GM19240 (cell line): Measurements from ENCODE around the gene MIER2.

Source experiments
- DNase-seq: peaks from one replicate; pipeline ENCODE4 v3.0.0; 2011; ENCODE audit warnings: low spot score; ENCODE audit not compliant: insufficient read length

Gene MIER2

DNA sequence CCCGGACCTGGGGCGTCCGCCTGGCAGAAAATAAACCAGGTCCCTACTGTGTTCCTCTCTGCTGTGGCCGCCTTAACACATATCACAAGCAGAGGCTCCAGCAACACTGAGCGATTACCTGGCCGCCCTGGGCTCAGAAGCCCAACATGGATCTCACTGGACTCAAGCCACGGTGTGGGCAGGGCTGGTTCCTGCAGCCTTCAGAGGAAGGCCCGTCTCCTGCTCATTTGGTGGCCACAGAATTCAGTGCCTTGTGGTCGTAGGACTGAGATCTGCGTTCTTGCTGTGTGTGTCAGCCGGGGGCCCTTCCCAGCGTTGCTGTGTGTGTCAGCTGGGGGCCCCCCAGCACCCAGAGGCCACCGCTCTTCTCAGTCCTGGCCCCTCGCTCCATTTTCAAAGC lies 34.1 kb upstream of the MIER2 start:
- no peak for DNase-seq

DNA sequence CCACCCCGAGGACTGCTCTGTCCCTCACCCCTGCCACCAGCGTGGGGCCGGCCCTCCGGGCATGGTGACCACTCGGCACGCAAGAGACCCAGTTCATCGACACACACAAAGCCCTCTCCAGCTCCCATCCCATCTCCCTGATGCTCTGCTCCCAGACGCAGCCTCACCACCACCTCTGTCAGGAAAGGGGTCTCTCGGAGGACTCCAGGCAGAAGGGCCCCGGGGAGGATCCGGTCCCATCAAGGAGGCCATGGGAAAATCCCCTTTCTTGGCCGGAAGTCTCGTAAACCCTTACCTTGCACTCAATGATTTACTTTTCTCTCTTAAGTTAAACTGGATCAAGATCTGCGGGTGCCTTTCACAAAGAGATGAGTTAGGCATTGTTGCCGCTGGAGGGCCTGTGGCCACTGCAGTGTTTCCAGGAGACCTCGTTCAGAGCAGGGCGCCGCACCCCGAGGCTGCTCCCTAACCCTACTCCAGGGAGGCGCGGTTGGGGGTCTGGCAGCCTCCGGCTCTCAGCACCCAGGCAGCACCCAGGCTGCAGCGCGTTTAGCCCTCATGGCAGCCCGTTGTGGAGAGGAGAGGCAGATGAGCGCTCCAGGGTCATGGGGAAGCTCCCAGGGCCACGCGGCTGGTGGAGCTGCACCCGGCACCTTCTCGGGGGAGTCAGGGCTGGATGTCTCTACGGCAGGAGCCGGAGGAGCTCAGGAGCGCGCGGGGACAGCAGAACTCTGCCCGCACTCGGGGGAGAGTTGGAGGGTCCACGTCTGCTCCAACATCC lies 33.4 kb upstream of the MIER2 start:
- DNase-seq, result no peak

DNA sequence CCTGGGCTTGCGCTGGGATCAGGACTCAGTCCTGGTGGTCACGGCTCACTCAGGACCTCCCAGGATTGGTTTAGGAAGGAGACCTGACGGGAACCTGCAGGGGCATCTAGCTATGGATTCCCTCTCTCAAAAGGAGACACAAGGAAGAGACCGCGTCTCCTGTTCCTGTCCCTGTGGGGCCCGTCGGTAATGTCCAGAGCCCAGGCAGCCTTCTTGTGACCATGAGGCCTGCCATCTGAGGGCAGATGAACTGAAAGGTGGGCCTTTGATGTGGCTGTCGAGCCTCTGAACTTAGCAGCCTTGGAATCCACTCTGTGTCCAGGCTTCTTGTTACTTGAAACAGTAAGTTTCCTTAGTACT lies 31.5 kb upstream of the MIER2 start:
- DNase-seq, result no peak

DNA sequence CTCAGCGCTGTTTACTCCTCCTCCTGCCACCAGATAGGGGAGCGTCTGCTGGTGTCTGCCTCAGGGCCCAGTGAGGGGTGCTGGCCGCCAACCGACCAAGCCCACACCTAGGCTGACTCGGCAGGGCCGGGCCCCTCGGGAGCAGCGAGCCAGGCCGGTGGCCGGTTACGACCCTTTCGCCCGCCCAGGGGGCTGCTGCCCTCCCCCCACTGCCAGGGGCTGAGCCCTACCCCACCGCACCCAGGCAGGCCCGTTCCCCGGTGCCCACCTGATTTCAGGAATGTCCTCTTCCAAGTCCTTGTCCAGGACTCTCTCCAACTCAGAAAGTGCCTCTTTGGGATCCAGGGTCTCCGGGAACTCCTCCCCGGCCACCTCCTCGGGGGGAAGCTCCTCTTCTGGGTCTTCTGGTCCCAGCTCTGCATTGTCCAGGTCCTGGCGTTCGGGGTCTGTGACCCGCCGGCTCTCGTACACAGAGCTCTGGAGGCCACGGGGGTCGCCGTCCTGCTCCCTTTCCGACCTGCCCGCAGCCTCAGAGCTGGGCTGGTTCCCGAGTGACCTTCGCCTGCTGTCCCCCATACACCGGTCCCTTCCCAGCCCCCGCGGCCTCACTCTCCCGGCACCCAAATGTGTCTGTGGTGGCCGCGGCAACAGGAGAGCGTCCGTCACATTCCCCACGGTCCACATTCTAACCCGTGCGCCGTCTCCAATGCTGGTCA lies 31.0 kb upstream of the MIER2 start:
- no peak for DNase-seq

DNA sequence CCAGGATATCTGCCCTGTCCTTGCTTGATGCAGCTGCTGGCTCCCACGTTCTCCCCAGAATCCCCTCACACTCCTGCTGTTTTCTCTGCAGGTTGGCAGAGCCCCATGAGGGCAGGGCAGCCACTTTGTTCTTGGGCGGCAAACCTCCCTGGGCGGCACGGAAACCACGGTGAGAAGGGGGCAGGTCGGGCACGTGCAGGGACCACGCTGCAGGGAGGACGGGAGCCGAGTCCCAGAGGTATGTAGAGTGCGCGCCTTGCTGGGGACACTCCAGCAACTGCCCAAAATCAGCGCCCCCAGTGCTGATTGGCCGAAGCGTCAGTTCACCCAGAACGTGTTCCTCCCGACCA lies 30.3 kb upstream of the MIER2 start:
- no peak for DNase-seq

DNA sequence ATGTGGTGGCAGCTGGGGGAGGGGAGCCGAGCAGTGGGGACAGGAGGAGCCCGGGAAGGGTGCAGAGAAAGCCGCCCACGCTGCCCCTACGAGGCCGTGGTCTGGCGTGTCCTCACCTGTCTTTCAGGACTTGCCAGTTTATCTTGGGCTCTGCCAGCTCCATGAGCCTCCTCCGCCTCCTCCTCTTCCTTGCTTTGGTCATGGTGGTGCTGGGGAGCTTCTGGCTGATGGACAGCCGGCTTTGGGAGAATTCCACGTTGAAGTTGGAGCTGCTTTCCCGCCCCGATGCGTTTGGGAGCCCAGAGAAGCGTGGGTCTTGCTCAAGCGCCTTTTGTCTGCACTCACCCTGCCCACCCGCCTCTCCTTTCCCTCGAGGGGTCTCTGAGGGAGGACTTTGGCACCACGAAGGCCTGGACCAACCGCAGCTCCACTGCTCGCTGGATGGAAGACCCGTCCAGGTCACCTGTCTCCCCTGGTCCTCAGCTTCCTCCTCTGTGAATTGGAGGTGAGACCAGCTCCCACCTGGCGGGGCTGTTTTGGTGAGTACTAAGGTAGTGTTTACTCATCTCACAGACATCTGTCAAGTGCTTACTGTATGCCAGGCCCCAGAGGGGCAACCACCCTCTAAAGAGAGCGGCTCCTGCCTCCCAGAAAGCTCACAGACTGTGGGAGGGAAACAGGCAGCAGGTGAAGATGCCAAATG lies 29.7 kb upstream of the MIER2 start:
- DNase-seq, result no peak

DNA sequence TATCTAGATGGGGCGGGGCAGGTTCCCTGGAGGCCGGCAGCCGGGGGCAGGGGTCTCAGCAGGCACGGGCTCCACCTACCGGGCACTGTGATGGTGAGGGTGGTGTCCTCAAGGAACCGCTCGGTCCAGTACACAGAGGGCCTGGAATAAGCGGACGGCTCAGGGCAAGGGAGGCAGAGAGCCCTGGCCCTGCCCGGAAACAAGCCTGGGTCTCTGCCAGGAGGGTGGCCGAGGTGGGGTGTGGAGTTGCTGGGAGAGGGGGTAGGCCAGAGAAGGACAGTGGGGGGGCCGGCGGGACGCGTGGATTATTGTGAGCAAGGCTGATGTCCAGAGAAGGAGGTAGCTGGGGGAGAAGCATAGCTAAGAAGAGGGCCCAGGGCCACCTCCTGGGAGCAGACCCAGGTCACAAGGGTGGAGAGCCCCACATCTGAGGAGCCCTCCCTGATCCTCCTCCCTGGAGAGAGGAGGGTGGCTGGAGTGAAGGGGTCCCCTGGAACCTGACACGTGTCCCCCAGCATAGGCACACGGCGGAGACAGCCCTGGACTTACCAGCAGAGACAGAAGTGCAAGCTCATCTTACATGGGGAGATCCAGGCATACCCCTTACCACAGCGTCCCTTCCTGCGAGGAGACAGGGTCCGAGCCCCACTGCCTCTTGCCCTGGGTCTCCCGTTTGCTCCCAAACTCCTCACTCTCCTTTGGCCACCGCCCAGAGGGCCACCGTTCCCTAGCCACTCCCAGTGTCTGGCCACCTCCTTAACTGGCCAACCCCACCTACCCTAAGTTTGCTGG lies 29.0 kb upstream of the MIER2 start:
- DNase-seq, result no peak

DNA sequence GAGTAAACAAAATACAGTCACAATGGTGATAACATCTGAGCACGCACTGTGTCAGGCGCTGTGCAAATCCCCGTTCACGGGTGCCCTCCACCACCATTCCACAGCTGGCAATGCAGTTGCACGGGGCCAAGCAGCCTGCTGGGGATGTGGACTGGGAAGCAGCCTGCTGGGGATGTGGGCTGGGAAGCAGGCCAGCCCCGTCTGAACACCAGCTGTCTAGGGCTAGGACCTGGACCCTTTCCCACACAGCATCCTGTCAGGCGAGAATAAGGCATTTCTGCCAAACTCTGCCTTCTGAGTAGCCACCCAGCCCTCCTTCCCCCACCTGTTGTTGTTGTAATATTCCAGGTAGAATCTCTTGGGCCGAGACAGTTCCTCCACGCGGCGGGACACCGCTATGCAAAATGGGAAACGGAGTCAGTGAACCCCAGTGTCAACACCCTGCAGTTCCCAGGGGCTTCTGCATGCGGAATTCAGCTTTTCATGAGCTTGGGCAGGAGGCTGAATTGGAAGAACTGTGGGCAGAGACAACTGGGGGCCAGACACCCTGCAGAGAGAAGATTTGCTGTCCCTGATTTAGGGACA lies 27.8 kb upstream of the MIER2 start:
- no peak for DNase-seq

DNA sequence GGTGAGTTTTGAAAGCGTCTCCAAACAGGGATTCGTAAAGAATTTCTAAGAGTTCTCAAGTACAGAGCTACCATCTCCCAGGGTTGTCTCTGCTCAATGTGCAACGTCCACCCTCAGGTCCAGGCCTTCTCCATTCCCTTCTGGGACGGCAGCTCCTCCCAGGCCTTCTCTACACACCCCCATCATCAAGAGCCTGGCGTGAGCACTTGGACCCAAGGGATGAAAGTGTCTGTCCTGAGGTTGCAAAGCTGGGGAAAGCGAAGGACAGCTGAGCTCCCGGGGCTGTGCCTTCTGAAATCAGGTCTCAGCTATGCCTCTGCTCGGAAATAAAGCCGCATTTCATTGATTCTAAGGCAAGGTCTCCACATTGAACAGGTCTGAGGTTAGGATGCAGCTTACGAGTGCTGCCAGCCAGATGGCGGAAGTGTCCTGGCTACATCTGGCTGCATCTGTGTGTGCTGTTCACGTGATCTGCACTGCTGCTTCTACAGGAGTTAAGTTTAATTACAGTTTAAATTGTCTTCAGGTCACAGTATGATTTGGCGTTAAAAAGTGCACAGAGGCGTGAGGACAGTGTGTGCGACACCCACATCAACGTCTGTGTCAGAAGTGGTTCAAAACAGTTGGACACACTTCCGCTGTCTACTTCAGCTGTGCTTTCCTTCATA lies 27.0 kb upstream of the MIER2 start:
- DNase-seq, result no peak

DNA sequence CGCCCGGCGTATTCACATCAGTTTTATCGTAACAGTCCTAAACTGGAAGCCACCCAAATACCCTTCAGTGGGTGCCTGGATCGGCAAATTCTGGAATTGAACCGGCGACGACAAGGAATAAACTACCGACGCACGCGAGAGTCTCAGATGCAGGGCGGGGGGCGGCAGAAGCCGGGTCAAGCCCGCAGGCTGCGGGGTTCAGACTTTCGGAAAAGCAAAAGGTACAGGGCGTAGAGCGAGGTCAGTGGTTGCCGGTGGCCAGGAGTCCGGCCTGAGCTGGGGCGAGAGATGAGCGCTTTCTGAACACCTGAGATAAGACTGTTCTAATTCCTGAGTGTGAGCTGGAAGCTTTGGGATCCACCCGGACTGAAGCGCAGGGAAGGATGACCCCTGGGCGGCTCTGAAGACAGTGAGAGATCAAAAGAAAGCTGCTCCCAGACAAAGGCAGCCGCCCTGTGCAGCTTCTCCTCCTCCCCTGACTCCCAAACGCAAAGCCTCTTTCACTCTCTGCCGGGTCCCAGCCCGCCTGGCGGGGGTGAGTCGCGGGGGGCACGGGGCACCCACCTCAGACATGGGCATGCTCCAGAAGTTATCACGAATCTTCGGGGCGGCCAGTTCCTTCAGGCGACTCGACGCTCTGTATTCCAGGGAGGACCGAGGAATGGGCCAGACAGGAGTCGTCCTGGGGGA lies 26.2 kb upstream of the MIER2 start:
- no peak for DNase-seq

DNA sequence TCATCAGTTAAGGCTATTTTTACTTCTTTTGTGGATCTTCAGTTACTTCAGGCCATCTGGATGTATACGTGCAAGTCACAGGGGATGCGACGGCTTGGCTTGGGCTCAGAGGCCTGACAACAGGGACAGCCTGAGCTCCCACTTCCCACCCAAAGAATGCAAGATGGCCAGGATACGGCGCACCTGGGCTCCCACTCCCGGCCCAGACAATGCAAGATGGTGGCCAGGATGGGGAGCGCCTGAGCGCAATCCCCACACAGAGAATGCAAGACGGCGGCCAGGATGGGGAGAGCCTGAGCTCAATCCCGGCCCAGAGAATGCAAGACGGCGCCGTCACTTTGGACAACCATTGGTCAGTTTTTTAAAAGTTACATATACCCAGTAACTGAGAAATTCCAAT lies 25.3 kb upstream of the MIER2 start:
- DNase-seq, result no peak

DNA sequence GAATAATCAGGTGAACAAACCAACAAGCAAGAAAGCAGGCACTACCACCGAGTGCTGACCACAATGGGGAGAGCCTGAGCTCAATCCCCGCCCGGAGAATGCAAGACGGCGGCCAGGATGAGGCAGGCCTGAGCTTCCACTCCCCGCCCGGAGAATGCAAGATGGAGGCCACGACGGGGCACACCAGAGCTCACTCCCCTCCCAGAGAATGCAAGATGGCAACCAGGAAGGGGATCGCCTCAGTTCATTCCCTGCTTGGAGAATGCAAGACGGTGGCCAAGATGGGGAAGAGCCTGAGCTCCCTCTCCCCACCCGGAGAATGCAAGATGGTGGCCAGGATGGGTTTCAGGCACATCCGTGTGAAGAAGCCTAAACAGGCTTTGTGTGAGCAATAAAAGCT lies 24.7 kb upstream of the MIER2 start:
- no peak for DNase-seq

DNA sequence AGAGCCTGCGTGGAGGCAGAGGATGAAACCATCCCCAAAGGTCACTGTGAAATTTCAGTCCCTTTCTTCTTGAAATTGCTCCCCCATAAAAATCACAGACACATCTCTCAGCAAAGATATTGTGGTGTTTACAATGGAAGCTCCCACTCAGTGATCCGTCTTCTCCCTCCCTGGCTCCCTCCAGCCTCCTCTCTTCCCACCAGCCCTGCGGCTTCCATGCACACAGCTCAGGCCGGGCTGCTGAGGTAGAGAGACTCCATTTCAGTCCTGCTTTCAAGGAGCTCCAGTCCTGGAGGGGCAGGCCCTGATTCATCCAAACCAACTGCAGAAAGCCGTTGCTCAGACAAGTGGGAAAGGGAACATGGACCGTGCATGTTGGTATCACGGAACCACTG lies 24.0 kb upstream of the MIER2 start:
- no peak for DNase-seq

DNA sequence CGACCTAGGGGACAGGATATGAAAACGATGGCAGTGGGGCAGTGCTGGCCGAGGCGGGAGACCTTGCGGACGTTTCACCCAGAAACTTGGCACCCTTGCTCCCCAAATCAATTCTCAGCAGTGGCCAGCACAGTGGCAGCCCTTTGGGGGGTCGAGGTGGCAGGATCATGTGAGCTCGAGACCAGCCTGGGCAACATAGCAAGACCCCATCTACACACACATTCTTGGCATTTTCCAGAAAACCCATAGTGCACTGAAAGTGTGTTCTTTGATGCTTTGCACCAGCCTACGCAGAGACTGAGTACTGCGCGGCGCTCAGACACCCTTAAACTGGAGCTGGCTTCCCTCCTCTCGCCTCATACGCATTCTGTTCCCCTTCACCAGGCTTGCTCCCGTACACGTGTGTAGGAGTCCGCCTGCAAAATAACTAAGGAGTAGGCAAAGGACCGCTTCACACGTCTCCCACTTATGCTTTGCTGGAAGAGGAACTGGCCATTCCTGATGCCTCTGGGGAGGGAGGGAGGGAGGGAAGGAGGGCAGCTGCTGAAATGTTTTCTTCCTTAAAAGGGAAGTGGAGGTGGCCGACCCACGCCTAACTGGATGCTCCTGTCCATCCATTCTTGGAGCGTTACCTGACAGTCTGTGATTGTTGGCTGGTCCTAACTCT lies 23.5 kb upstream of the MIER2 start:
- DNase-seq, result no peak

DNA sequence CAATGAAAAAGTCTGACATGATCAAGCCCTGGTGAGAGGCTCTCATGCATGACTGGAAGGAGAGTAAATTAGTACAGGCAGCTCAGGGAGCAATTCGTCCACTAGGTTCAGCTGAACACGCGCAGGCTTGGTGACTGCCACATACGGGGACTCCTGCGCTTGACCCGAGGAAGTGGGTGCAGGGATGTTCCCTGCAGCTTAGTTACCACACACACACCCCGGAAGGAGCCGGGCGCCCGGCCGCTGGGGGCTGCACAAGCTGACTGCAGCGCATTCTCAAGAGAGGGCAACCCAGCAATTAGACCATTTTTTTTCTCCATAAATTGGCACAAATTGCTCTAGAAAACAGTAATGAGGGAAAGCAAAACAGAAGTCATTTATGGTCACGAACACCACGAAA lies 23.0 kb upstream of the MIER2 start:
- no peak for DNase-seq

DNA sequence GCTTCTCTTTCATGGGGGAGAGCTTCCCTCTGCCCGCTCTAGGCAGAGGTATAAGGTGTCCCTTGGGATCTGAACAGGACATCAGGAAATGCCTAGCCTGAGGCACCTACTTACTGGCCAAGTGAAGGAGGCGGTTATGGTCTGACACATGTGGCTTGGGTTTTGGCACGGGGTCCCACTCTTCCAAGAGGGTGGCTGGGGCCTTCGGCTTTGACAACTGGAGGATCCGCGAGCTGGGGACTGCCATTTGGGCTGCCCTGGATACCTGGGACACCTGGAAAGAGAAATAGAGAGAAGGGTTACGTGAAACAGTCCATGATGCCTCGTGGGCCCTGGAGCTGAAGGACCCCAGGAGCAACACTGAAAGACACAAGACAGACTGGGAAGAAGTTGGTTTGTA lies 22.4 kb upstream of the MIER2 start:
- no peak for DNase-seq

DNA sequence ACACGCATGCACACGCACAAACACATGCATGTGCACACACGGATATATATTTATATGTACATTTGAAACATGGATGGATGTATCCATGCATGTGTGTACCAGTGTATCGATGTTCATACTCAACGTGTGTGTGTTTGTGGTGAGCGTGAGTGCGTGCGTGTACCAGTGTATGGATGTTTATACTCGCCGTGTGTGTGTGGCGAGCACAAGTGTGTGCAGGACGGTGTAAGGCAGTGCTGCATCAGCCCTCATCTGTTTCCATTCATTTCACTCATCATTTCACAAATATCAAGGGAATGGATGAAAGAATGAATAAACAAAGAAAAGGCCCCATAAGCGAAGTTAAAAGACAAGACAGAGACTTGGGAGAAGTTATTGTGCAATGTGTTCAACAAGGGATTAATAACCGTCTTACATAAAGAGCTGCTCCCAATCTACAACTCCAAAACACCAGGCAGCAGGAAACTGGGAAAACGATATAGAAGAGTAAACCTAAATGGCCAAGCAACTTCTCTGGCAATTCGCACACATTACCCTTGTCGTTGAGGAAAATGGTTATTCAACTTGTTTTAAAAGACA lies 21.7 kb upstream of the MIER2 start:
- no peak for DNase-seq

DNA sequence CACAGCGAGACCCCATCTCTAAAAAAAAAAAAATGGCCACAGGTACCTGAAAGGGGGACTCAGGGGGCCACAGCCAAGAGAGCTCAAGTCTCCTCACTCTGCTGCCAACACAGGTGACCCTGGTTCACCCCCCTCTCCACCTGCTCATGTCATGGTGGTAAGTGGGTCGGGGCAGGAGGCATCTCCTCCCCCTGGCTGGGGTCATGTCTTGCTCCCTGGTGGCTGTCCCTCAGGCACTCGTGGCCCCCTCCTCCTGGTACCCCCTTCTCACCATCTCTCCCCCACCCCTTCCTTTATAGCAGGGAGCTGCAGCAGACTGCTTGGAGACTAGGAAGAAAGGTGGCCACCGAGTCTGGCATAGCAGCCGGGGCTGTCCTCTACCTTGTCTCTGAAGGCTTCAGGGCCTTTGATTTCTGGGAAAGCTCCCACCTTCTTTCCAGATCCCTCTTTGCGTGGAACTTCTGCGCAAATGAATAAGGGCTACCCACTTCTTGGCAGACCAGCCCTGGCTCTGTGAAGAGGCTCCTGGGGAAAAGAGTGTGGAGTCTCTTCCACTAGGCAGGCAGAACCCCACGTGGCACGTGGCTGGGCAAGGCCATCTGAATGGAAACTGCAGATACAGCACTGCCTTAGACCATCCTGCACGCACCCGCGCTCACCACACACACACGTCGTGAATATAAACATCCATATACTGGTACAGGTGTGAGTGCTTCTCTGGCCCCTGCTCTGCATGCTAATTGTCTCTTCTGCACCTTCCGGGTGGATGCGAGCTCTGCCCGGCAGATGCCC lies 20.1 kb upstream of the MIER2 start:
- no peak for DNase-seq

DNA sequence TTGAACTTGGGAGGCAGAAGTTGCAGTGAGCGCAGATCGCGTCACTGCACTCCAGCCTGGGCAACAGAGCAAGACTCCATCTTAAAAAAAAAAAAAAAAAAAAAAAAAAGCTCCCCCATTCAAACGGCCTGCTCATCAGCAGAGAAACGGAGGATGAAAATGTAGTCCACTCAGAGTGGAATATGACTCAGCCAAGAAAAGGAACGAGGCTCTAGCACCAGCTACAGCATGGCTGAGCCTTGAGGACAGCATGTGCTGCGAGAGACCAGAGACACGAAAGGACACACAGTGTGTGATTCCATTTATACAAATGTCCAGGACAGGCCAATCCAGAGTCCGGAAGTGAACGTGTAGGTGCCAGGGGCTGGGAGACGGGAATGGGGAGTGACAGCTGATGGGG lies 18.1 kb upstream of the MIER2 start:
- DNase-seq, result no peak
